ENCODE data around the gene HIPK2. TPM values are rescaled to one million over a fixed set of nuclear protein-coding genes. Genes with fewer than 3 reads are reported as not detected.

Gene HIPK2
- polyA plus RNA-seq, 1 donor = 10.4 TPM

DNA sequence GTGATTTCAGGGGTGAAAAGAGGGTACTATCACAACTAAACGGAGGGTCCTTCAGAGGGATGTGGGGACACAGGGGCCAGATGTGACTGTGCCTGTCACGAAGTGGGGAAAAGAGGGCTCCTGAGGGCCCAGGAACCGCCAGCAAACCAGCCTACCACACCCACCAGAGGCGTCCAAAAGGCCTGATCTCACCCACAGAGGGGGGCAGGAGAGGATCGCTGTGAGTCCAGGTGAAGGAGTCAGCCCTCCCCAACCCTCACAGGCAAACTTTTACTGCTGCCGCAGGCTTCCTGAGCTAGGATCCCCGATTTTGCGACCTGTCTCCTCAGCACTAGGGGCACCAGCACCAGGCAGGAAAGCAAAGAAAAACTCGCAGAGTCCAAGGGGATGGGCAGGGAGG lies 64.7 kb downstream of the HIPK2 start:
- no peak for DNase-seq

DNA sequence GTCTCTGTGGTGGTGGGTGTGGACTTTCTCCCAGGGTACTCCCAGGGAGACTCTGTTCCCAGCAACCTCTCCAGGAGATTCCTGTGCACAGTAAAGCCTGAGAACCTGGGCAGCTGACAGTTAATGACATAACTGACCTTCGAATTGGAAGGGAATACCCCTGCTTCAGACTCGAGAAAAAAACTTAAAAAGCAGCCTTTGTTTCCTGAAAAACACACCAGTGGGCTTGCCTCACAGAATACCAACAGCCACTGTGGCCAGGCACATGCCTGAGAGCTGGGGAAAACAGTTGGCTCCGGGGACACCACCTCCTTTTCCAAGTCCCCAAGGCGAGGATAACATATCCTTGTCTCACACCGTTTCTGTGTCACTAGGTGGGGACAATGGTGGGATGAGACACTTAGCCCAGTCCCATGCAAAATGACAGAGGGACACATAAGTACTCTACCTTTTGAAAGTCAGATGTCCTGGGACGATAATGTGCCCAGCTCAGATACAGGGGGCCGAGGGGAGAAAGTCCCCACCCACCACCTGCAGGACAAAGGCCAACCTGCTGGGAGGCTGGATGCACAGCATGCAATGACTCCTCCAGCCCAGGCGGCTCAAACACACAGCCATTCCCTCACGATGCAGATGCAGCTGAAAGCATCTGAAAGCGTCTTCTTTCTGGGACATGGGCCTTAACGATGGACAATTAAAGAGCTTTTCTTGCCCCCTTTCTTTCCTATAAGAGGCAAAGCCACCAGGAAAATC lies 65.6 kb downstream of the HIPK2 start:
- no peak for DNase-seq

DNA sequence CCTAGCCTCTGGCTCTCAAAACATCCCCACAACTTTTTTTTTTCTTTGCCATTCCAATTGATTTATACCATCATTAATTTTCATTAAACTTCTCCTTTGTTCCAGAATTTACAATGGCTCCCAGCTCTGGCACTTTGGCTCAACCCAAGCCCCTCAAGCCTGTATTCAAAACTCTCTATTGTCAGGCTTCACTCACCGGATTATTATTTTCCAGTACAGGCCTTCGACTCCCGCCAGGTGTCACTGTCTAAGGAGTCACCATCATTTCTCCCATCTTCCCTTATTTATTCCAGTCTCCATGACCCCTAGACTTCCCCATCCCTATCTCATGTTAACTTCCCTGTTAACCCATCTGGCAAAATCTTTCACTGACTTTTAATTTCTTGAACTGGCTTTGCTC lies 67.8 kb downstream of the HIPK2 start:
- DNase-seq = no peak

DNA sequence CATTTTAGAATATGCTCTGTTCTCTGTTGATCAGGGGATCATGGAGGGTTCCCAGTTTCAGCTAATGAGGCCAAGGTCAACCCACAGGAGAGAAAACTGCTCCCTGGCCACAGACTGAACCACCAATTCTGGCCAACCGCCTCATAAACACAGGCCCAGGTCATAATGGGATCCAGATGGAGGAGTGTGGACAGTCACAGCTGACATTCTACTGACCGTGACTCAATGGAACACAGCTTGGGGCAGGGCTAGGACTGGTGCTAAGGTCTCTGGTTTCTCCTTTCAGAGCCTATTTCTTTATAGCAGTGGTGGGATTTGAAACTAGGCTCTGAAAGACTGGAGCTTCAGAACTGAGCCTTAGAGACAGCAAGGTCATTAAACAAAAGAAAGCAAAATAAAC lies 68.3 kb downstream of the HIPK2 start:
- DNase-seq = peak; percentile 35

DNA sequence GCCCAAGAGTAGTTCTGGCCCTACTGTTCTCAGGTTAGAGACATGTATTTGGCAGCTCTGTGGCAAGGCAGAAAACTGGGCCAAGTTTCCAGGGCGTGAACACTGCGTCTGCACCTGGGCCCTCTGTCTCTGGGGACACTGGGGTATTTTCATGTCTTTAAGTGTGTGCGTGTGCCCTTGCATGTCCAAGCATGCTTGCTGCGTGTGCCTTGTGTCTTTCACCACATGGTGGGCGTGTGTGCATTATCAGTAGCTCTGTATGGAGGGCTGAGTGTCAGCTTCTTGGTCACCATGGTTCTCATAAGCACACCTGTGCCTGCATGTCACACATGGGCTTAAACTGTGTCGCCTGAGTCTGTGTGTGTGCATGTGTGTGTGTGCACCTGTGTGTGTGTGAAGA lies 69.3 kb downstream of the HIPK2 start:
- no peak for DNase-seq

DNA sequence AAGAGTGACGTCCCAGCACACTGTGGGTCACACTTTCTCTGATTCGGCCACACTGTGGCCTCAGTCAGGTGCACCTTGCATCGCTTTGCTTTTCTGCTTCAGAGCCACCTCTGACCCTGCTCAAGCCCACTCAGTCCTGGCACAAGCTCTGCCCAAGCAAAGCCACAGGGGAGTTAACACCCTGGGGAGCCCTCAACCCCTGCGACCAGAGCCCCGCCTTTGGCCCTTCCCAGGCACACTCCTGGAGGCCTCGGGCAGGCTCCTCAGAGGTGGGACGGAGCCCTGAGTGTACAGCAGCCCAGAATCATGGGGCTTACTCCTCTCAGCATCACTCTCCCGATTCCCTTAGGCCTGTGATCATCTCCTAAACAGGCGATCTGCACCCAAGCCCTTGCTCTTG lies 71.0 kb downstream of the HIPK2 start:
- no peak for DNase-seq

DNA sequence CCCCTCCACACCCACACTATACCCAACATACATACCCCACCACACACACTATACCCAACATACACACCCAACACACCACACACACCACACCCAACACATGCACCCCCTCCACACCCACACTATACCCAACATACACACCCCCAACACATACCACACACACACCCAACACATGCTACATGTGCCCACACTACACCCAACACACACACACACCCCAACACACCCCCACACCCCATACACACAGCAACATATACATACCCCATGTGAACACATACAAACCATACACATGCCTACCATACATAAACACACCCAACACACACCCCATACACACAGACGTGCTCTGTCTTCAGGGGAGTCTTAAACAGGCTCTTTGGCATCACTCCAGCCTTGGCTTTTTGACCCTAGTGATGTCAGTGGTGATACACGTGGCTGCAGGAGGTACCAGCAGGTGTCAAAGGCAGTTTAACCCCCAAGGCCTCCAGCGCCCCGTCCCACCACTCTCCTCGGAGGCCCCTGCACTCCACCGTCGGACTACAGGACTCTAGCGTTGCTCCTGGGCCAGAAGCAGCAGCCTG lies 73.4 kb downstream of the HIPK2 start:
- no peak for DNase-seq

DNA sequence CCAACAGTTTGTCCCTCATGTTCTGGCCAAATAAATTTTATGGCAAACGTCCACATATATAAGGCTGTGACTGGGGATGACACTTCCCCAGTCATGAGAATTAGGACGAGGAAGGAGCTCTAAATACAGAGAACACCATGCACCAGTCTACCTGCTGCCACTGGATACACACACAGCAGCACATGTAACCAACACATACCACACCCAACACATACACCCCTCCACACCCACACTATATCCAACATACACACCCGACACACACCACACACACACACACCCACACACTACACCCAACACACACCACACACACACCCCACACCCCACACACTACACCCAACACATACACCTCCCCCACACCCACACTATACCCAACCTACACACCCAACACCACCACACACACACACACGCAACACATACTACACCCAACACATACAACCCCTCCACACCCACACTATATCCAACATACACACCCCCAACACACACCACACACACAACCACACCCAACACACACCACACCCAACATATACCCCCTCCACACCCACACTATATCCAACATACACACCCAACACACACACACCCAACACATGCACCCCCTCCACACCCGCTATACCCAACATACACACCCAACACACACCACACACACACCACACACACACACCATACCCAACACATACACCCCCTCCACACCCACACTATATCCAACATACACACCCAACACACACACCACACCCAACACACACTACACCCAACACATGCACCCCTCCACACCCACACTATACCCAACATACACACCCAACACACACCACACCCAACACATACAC lies 74.1 kb downstream of the HIPK2 start:
- no peak for DNase-seq

DNA sequence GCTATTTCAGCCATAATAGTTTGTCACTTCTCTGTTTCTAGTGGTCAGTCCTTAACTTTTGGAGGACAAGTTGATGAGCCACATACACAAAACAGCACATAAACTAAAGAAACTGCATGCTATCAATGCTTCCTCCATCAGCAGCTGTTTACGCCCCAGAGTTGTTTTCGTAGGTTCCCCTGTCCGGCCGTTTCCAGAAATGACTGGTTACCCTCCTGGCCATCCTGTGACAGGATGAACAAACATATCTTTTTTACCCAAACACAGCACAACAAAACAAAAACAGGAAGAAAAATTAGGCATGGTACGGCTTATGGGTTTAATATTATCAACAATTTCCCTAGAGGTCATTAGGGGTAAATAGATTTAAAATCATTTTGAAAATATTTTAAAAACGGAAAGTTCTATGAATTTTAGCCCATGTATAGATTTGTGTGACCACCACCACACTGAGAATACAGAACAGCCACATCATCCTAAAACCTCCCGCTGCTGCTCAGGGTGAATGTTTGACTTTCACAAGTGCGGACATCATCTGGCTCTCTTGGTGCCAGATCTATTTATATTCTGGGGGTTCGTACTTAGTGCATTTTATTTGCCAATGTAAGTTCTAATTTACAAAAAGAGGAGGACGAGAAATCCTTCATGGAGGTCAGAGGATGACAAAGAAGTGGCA lies 74.8 kb downstream of the HIPK2 start:
- no peak for DNase-seq

DNA sequence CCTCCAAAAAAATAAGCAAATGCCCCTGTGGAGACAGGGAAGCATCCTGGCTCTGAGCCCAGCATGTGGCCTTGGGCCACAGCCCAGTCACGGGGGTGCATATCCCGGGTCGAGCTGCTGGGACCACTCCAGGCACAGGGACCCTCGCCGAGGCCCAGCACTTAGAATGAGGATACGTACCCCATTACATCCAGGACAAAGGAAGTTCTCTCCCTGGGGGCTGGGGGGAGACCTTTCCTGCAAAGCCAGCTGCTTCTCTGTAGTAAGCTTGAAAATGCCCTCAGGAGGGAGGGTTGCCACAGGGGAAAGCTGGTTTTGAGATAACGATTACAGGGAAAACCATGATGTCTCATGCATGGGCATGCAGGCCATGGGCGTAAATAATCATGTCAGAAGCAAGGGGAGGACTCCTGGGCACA lies 75.5 kb downstream of the HIPK2 start:
- DNase-seq = no peak

DNA sequence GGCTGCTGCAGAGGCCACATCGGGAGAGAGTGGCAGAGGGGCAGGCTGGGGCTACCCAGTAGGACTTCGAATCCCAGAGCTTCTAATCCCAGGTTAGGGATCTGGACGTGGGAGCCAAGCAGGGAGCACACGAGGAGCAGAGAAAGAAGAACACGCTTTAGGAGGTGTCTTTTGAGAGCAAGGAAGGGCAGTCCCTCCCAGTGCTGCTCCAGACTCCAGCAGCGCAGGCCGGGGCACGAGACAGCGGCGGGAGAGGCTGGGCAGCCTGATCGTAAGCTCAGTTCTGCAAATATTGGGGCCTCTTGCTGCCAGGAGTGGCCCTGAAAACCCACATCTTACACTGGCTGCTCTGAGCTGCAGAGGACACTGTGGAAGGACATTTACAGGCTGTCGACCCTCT lies 75.9 kb downstream of the HIPK2 start:
- DNase-seq = no peak

DNA sequence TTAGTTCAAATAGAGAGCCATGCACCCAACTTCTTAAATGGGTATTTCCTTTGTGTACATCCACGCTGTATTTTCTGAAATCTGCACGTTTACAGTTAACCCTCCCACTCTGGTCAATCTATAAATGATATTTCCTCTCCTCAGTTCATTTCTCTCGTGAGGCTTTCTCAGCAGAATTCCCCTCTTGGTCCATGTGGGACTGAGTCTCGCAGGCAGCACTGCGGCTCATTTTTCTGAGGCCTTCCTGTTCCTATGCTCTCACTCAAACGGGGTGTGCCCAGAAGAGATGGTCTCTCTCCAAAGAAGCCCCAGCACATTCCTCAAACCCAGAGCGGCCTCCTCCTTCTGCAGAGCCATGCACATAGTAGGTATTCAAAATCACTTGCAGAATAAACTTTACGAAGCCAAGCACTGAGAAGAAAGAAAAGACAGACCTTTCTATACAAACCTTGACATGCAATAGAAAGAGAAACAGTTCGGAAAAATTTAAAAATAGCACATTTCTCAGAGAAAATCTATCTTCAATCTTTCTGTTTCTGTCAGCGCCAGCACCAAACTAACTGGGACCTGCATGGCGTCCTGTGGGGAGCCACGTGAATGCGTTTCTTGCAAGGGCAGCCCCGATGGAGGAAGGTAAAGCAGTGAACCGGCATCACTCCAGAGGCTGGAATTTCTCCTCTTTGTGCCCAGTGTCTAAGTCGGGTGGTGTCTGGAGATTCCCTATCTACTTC lies 77.1 kb downstream of the HIPK2 start:
- DNase-seq = no peak

DNA sequence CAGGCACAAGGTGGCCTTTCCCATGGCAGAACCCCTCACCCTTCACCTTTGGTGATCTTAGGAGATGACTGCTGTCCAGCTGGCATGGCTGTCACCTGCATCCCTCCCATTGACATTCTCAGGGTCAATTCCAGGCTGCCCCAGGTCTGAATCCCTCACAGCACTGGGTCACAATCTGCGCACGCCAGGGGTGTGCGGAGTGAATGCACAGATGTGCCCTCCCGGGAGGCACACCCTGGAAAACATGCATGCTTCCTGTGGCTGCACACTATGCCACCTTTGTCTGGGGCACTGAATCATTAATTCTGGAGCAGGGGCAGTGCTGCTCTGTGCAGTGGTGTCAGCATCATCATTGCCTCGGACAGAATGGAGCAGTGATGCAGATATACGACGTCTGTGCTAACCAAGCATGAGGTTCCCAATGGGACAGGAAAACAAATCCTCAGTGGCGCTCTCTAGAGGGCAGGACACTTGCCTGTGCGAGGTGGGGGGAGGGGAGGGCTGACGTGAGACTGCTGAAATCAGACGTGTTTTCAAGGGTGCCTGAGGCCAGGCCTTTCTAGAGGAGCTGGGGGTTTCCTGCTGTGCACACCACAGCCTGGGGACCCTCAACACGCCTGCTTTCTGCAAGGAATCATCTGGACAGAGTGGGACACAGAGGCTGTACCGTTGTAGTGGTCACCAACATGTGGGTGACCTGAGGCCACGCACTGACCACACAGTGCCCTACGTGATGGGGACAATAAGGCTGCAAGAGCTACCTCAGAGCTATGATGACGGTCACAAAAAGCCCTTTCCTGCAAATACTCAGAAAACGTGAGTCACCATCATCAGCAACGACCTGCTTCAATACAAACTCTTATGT lies 77.9 kb downstream of the HIPK2 start:
- DNase-seq = no peak

DNA sequence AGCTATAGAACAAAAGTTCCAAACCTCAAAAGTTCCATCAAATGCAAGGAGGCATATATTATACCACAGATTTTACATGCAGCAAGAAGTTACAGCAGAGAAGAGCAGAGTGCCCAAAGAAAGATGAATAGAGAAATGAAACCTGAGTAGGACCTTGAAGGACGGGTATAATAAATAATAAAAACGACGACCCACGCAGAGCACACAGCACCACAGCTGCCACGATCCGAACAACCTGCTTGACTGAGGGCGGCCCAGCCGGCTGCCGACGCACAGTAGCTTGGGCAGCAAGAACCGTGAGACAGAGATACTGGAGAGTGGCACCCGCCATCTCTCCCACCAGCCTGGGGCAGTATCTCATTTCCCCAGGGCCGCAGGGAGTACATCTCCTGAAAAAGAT lies 79.0 kb downstream of the HIPK2 start:
- DNase-seq = no peak

DNA sequence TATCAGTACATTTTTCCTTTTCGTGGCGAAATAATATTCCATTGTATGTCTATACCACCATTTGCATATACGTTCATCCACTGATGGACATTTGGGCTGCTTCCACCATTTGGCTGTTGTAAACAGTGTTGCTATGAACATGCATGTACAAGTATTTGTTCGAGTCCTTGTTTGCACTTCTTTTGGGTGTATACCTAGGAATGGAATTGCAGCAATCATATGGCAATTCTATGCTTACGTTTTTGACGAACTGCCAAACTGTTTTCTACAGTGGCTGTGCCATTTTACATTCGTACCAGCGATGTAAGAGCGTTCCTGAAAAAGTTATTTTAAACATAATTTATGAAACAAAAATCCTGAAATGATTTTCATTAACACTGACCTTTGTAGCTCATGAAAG lies 79.5 kb downstream of the HIPK2 start:
- DNase-seq = no peak

DNA sequence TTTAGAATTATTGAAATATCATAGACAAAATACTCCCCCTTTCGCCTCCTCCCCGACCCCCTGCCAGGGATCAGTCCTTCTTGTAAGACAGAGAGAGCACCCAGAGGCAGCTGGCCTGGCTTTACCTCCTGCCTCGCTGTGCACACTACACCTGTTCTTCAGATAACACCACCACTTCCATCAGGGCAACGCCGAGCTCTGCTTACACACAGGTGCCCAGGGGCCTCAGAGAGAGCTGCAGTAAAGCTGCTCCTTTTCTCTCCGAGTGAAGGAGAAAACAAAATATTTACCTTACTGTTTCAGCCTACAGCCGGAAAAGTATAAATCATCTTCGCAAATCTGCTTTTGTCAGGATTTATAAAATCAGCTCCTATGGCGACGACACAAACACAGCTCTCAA lies 80.7 kb downstream of the HIPK2 start:
- no peak for DNase-seq

DNA sequence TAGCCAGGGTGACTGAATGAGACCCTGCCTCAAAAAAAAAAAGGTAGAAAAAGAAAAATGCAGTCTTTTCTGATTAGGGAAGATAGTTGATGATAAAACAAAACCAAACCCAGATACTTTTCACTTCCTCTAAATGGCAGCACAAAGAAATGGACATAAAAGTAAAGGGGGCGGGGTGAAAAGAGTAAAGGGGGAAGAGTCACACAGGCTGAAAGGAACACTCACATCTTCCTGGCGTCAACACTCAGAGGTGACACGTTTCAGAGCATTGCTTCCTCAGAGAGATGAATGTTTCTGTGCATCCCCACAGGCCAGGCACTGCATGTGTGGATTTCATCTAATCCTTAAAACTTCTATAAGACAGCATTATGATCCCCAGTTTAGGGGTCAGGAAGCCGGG lies 81.2 kb downstream of the HIPK2 start:
- no peak for DNase-seq

DNA sequence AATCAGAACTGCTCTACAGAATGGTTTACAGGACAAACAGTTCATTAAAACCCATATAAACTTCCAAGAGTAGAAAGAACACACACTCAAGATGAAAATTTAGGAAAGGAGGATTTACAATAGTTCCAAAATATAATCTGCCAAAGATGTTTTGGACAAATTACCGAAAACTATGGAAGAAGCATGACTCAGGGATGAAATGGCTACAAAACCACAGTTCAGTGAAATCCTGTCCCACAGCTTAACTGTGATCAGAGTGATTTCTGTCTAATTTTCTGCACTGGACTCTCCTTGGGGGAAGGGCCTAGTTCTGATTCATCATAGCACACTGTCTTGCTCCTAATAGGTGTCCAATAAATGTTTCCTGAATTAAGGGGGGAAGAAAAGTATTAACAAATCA lies 82.2 kb downstream of the HIPK2 start:
- no peak for DNase-seq

DNA sequence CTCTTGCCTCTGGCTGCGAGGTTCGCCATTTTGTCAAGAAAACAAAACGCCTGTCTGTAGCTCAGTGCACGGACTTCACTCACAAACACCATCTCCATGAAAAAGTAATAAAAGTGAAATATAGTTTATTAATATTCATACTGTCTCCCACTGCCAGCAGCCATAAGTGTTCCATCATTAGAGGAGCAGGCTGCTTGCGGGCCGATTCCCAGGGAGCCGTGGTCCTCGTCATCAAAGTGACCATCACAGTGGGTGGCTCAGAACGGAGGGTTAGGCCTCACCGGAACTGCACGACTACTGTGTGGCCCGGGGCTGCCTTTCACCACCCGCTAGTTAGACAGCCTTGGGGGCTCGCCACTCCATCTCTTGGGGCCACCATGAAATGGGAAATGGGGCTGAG lies 82.7 kb downstream of the HIPK2 start:
- no peak for DNase-seq

DNA sequence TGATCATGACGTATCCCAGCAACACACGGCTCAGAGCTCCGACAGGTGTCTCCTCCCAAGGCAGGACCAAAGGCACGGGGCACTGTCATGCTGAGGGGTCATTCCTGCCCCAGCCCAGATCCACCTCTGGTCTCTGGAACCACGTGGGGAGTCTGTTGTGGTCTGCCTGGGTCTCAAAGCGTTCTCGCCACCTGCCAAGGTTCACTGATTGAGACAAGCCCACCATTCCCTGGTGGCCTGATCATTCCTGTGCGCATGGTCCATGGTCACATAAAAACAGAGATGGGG lies 83.5 kb downstream of the HIPK2 start:
- no peak for DNase-seq

DNA sequence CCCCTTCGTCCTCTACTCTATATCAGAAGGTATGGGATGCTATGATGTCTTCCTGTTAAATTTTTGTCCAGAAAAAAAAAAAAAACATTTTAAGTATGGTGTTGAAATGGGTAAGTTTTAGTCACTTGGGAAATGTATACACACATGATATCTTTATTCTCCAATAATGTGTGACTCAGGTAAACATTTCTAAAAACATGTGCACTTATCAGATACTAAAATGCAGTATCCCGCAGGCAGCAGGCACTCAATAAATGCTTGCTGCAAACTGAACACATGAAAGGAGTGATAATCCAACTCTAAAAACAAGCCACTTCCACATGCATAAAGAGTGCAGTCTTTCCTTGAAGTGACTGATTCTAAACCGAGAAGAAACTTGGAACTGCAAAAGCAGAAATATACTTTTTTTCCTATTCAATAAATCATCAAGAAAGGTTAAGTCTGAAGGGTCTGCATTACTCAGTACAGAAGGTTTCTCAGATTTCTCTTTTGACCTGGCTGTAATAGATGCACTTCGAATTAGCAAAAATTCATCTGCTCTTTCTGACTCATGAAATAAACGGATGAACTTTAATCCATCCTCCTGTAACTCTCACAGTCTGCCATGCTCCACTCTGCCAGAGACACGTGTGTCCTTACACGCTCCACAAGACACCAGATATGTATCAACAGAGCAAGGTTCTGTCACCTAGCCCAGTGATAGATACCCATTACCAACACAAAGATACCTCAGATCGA lies 84.0 kb downstream of the HIPK2 start:
- DNase-seq = no peak
